Measurements from ENCODE around the gene PUS7.
A peak's percentile ranks its signal among the peaks of the same experiment; 100 is the strongest.
"Not testable (repeated sequence)": the region's sequence is repeated elsewhere in the genome, so short reads cannot be mapped to it uniquely, and the experiment has no call there.

PUS7 gene, protein sequence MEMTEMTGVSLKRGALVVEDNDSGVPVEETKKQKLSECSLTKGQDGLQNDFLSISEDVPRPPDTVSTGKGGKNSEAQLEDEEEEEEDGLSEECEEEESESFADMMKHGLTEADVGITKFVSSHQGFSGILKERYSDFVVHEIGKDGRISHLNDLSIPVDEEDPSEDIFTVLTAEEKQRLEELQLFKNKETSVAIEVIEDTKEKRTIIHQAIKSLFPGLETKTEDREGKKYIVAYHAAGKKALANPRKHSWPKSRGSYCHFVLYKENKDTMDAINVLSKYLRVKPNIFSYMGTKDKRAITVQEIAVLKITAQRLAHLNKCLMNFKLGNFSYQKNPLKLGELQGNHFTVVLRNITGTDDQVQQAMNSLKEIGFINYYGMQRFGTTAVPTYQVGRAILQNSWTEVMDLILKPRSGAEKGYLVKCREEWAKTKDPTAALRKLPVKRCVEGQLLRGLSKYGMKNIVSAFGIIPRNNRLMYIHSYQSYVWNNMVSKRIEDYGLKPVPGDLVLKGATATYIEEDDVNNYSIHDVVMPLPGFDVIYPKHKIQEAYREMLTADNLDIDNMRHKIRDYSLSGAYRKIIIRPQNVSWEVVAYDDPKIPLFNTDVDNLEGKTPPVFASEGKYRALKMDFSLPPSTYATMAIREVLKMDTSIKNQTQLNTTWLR

DNA sequence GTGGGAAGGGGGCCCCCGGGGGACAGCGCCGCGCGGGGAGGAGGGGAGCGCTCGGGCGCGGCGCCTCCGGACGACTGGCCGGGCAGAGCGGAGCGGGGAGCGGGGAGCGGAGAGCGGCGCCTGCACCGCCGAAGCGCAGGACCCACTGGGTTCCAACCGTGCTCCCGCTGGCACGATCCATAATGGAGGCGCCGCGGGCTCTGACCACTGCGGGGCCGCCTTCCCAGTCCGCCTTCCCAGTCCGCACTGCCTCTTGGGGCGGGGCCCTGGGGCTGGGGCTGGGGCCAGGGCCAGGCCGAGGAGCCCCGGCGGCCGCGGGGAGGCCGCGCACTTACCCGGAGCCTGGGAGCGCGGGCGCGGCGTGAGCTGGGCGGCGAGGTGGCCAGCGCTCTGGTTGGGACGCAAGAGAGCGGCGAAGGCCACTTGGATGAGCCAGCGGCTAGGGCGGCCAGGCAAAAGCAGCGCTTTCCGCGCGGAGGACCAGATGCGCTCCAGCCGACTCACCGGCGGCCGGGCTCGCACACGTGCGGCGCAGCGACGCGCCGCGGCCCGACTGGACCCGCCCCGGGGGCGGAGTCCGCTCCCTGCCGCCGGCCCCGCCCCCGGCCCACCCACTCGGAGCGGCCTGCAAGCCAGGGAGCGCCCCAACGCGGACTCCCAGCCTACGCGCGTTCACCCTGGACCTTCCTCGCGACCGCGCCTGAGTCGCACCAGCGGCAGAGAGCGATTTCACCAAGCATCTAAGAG is at the start of gene PUS7:
TSS of gene PUS7 (minus strand) at position 555 of the 747 bp plus-strand sequence. CDS start 13,759 bp downstream, outside the sequence.
- DNase-seq, result peak; percentile 80

DNA sequence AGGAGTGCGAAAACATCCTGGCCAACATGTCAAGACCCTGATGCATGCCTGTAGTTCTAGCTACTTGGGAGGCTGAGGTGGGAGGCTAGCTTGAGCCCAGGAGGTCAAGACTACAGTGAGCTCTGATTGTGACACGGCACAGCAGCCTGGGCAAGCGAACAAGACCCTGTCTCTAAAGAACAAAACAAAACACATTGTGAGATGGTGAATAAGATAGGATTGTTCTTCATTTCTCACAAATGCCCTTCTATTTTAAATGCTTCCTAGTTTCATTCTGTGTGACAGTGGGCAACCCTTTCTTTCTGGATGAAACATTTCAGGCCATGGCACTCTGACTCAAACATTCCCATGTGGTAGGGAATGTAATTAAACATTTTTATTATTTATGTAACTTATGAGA is 45.8 kb upstream of the PUS7 start:
- DNase-seq, result no peak

DNA sequence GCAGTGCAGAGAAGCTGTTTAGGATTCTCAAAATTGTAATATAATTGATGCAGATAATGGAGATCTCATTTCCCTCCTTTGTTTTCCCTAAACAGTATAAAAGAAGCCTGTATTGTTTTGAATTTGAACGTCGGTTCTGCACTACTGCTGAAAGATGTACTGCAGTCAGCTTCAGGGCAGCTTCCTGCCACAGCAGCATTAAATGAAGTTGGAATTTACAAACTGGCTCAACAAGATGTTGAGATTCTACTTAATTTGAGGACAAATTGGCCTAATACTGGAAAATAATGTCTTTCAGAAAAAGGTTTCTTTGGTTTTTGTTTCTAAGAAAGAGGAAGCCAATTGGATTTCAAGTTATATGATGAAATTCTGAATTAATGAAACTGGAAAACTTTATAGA is 45.0 kb upstream of the PUS7 start:
- no peak for DNase-seq

DNA sequence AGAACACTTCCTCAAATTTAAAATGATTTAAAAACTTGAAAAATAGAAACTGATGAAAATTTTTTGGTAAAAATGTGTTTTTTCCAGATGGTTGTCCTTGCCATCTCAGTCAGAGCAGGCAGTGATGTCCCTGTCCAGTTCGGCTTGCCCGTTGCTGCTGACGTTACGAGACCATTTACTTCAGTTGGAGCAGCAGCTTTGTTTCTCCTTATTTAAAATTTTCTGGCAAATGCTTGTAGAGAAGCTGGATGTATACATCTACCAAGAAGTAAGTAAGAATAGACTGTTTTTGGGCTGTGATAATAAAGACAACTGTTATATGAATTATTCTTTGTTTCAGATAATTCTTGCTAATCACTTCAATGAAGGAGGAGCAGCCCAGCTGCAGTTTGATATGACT is 43.1 kb upstream of the PUS7 start:
- DNase-seq, result no peak

DNA sequence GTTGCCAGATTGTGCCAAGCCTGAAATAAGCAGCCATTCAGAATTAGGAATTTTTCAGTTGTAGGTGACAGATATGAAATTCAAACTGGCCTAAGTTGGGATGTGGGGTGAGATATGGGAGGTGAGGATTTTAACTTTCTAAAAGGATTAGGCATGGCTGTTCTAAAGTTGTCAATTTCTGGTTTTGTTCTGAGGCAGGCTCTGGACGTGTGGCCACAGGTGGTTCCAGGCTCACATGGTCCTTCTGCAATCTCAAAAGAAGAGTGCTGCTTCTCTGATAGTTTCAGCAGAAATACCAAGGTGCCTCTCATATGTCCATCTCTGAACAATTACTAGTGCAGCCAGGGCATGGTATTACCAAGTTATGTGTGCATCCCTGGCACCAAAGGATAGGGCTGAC is 37.9 kb upstream of the PUS7 start:
- no peak for DNase-seq

DNA sequence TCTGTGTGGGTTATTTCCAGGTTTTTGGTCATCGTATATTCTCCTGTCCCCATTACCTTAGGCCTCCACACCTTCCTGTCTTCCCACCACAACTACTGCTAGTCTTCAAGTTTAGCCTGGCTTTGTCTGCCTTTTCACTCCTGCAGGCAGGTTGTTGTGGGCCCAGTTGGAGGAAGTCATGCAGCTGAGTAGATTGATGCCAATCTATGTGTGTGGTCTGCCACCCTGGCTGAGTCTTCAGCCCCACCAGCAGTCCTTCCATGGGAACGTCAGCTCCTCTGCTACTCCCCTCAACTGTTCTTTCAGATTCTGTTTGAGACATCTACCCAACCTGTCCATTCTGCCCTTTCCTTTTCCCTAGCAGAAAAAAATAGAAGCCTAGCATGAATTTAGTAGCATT is 16.3 kb upstream of the PUS7 start:
- no peak for DNase-seq

DNA sequence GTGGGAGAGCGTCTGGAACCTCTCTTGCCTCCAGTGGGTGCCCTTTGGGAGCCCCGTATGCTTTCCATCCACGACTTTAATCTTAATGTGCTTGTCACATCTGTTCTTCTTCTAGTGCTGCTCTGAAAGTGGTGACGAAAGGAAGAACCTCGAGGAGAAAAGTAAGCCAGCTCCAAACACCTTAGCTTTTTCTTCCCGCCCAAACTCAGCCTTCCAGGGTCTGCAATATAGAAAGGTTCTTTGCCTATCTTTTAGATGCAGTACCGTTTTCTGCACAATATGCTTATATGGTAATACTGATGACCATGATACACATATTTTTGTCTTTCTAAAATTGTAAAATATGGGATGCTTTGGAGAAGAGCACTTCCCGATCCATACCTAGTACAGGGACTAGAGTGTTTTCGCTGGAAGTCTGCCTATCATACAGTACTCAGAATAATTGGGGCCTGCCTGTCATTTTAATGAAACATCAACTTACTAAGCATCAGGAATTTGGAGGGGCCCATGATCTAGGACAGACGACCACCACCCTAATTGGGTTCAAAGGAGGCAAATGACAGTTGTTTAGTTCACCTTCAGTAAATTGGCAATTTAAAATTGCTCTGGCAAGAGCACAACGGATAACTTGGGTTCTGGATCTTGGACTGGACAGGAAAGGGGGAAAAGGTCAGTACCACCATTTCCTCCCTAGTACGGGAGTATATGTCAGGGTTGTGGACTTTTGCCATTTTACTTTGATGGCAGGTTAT is 10.8 kb upstream of the PUS7 start:
- no peak for DNase-seq

DNA sequence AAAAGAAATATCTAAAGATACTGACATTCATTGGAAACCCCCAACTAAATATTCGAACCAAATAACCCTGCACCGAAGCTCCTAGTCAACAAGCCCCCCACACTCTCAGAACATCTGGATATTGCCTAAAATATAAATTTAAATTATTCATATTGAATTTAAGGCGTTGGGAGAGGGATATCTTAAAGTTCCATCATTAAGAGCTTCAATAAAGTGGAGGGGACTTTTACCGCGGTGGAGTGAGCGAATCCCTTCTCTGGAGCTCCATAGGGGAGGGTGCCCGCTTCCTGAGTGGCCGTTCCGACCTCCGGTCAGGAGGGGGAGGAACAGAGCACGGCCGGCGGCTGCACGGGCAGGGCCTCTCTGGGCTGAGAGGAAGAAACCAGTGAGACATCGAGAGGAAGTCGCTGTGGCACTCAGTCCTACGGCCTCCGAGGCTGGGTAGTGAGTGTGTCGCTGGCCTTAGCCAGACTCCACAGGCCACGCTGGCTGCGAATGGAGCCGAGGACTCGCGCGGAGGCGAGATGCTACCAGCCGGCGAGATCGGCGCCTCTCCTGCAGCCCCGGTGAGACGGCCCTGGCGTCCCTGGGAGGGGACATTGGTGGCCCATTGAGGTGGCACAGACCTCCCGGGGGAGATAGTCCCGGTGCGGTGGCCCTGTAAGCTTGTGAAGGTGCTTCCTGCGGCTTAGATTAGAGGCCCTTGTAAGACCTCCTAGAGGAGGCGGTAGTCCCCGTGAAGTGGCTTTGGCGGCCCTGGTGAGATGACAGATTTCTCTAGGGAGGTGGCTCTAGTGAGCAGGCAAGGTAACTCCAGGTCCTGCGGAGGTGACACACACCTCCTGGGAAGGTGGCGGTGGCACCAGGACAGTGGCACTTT is 10.0 kb upstream of the PUS7 start, which contains the start of gene RINT1:
TSS of gene RINT1 (plus strand) at position 410 of the 880 bp plus-strand sequence. CDS start at position 525, 115 bp downstream.
- peak; percentile 92 for DNase-seq

DNA sequence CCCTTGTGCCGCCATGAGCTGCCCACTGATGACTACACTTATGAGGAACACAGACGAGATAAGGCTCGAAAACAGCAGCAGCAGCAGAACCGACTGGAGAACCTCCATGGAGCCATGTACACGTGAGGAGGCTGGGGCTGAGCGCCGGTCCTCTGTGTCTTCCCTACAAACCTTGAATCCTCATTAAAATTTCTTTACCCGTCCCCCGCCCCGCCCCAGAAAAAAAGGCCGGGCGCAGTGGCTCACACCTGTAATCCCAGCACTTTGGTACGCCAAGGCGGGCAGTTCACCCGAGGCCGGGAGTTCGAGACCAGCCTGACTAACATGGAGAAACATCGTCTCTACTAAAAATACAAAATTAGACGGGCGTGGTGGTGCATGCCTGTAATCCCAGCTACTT is 8.5 kb upstream of the PUS7 start:
- no peak for DNase-seq

DNA sequence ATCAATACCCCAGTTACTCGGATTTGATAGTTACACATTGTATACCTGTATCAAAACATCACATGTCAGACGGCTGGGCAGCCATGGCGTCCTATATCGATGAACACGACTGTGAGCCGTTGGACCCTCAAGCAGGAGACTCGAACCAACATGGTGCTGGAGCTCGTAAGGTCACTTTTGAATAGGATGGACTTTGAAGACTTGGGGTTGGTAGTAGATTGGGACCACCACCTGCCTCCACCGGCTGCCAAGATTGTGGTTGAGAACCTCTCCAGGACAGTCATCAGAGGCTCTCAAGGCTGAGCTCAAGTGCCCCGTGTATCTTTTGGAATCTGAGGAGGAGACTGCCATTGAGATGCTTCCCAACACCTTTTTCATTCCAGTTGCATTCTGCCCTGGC is 8.1 kb upstream of the PUS7 start:
- no peak for DNase-seq

DNA sequence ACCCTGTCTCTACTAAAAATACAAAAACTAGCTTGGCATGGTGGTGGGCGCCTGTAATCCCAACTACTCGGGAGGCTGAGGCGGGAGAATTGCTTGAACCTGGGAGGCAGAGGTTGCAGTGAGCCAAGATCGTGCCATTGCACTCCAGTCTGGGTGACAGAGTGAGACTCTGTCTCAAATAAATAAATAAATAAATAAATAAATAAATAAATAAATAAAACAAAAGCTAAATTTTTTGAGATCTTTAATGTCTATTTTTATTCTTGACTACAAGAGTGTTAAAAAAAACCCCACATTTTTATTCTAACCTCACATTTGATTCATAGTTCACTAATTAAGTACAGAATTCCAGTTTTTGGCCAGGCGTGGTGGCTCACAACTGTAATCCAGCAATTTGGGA is 5.7 kb upstream of the PUS7 start:
- DNase-seq, result not testable (repeated sequence)

DNA sequence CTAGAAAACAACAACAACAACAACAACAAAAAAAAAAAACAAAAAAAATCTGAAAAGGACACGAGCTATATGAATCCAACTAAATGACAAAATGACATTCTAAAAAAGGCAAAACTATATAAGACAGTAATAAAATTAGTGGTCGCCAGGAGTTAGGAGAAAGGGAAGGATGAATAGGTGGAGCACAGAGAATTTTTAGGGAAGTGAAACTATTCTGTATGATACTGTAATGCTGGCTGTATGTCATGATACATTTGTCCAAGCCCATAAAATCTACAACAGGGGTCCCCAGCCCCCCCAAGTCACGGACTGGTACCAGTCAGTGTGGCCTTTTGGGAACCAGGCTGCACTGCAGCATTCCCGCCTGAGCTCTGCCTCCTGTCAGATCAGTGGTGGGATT is 2.8 kb upstream of the PUS7 start:
- no peak for DNase-seq

DNA sequence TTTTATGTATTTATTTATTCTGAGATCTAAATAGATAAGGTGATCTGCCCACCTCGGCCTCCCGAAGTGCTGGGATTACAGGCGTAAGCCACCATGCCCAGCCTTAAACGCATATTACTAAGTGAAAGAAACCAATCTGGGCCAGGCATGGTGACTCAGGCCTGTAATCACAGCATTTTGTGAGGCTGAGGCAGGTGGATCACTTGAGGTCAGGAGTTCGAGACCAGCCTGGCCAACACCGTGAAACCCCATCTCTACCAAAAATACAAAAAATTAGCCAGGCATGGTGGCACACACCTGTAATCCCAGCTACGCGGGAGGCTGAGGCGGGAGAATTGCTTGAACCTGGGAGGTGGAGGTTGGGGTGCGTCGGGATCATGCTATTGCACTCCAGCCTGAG is 2.4 kb upstream of the PUS7 start:
- not testable (repeated sequence) for DNase-seq

DNA sequence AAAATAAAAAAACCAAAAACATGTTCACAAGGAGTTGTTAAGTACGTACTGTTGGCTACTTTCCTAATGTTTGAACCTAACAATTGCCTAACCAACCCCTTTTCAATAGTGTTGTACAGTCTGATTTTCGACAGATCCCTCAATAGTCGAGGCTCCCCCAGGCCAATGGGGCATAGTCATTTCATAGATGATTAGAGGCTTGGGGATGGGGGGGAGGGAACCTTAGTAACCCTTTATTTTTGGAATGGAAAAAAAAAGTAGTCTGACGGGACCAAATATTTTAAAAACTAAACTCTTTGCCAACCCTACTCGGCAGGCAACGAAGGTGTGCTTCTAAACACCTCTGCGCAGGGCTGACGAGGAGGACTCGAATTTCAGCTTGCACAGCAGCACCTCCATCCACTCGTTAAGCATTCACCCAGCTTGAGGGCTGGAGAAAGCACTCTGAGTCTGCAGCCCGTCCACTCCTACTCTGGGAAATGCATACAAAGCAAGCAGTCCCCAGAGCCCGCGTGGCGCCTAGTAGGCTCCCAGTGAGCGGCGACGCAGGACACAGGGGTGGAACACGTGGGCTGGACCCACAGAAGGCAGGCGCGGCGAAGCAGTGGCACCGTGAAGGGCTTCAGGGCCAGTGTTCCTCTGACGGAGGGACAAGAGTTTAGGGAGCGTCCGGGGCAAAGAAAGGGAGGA is 899 bp downstream of the PUS7 start:
- peak; percentile 56 for DNase-seq

DNA sequence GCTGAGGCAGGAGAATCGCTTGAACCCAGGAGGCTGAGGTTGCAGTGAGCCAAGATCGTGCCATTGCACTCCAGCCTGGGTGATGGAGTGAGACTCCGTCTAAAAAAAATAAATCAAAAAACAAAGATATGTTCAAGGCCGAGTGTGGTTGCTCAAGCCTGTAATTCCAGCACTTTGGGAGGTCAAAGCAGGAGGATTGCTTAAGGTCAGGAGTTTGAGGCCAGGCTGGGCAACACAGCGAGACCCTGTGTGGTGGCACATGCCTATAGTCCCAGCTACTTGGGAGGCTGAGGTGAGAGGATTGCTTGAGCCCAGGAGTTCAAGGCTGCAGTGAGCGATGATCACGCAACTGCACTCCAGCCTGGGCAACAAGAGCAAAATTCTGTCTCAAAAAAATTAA is 1.5 kb downstream of the PUS7 start:
- DNase-seq, result not testable (repeated sequence)

DNA sequence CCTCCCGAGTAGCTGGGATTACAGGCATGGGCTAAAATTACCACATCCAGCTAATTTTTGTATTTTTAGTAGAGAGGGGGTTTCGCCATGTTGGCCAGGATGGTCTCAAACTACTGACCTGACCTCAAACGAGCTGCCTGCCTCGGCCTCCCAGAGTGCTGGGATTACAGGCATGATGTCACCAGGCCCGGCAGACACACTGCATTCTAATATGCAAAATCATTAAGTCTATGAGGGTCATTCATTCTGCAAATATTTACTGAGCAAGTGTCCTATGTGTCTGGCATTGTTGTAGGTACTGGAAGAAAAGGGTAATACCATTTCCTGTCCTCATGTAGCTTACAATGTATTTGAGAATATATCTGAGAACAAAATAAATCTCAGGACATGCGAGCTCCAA is 2.7 kb downstream of the PUS7 start:
- DNase-seq, result no peak

DNA sequence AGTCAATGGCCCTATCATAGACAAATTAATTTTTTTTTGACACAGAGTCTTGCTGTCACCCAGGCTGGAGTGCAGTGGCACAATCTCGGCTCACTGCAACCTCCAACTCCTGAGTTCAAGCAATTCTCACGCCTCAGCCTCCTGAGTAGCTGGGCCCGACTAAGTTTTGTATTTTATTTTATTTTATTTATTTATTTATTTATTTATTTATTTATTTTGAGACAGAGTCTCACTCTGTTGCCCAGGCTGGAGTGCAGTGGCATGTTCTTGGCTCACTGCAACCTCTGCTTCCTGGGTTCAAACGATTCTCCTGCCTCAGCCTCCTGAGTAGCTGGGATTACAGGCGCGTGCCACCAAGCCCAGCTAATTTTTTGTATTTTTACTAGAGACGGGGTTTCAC is 6.5 kb downstream of the PUS7 start:
- not testable (repeated sequence) for DNase-seq

DNA sequence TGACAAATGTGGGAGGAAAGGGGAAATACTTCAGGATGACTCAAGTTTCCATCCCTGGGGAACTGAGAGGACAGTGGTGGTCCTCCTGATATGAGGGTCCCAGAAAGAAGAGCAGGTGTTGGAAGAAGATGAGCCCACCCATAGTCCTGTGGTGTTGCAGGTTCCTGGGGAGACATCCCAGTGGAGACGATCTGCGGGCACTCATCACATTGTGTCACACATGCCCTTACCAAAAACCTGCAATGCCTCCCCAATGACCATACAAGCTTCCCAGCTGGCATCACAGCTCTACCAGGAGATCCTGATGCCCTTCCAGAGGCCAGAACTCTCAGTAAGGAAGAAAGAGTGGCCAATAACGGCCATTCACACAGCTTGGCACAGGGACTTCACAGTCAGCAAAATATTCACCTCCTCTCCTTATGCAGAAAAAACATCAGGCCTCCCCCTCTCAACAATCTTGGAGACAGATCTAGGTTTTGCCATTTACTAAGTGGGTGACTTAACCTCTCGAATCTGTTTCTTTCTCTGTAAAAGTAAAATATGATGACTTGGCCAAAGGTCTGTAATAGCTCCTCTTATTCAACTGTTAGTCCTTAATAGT is 9.0 kb downstream of the PUS7 start:
- no peak for DNase-seq

DNA sequence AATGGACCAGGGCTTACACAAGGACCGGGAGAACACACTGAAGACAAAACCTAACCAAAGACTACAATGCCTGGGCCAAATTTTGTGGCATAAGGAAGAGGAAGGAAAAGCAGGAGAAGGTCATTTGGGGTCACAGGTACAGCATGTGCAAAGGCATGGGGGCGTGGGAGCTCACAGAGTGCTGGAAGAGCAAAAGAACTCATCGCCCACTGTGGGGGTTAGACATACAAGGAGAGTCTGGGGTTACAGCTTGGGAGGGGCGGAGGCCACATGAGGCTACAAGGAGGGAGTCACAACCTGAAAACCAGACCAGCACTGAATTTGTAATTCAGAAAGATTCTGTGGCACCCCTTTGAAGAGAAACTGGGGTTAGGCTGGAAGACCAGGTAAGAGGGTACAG is 9.7 kb downstream of the PUS7 start:
- DNase-seq, result no peak

DNA sequence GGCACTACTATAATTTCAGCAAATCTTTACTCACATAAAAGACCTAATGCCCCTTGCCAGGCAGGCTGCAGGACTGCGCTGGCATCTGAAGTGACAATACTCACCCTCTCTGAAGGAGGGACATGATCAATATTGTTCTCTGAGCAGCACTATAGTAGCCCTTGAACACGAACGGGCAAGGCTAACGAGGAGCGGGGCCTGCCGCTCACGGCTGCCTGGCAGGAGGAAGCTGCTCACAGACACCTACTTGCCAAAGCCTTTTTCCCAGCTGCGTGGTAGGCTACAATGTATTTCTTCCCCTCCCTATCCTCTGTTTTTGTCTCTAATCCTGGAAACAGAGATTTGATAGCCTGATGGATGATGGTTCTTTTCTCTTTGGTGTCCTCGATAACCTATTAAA is 19.9 kb downstream of the PUS7 start:
- DNase-seq, result no peak

DNA sequence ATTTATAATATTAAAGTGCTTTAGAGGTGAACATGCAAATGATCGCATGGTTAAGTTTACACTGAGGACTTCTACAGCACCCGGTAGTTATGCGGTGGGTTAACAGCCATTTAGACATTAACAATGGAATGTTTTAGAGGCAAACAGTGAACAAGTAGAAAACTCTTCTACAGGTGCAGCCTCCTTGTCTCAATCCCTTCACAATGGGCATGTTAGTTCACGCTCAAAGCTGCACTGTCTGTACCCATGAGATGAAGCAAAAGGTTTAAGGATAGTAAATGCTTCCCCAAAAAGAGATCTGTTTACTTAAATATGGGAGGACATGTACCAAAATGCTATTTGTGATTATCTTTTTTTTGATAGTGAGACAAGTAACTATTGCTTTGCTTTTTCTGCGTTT is 25.1 kb downstream of the PUS7 start:
- DNase-seq, result no peak
